ENCODE measurements around the gene TICRR. TPM values are rescaled to one million over a fixed set of nuclear protein-coding genes. Genes with fewer than 3 reads are reported as not detected.

Gene TICRR
- total RNA-seq, 1 experiment from 2014 or later = 37.4 TPM

GRCh38 chr15:89647191-89647851 is 72.1 kb downstream of the TICRR start (continued):
- TF ChIP-seq ZNF532 (CRISPR knock-in tag; IDR thresholded peaks at IDR 0.05; ENCODE audit: borderline replicate concordance) (no peak), ATF6 (CRISPR knock-in tag; IDR thresholded peaks at IDR 0.05) (no peak)

GRCh38 chr15:89648106-89649012 is 73.1 kb downstream of the TICRR start:
- H3K36me3 Mint-ChIP-seq = peaks cover 17% of the 10 kb centered on the region
- H3K9me3 Mint-ChIP-seq = no peaks in the 10 kb centered on the region
- no peak overlapping the region; the same call in 1 of the 2 replicates for H3K27ac Mint-ChIP-seq
- ChIA-PET POLR2A (no interaction called here), CTCF (interaction anchor here (0.8 to 2.5 kb wide), 13 partner anchors 12 to 227 kb away, joined by 3 to 17 read pairs (median 4); partner anchors contain the start of gene TICRR)
- DNase-seq (ENCODE audit: low spot score) (no peak), ATAC-seq (peak; percentile 55)
- TF ChIP-seq ZNF121 (CRISPR knock-in tag; IDR thresholded peaks at IDR 0.05) (no peak), SP1 (CRISPR knock-in tag; conservative IDR thresholded peaks at IDR 0.05) (no peak)
- 0 out of 2 replicates have a peak, but pooled peaks cover 3% of the 10 kb centered on the region for H3K4me1 Mint-ChIP-seq
- H3K27me3 Mint-ChIP-seq (ENCODE audit: low read depth) = no peaks in the 10 kb centered on the region
- H3K4me3 Mint-ChIP-seq = no peak overlapping the region

- DNase-seq (ENCODE audit: low spot score) (no peak), ATAC-seq (no peak)
- TF ChIP-seq ATF3 (CRISPR knock-in tag; conservative IDR thresholded peaks at IDR 0.05) (no peak), ESRRA (CRISPR knock-in tag; IDR thresholded peaks at IDR 0.05; ENCODE audit: borderline replicate concordance) (no peak), FOXJ3 (CRISPR knock-in tag; IDR thresholded peaks at IDR 0.05; ENCODE audit: borderline replicate concordance) (no peak), GRHL2 (CRISPR knock-in tag; IDR thresholded peaks at IDR 0.05; ENCODE audit: insufficient replicate concordance, severe bottlenecking) (no peak)
- Mint-ChIP-seq H3K9me3 (no peaks in the 10 kb centered on the region), H3K36me3 (peaks cover 13% of the 10 kb centered on the region), H3K4me3 (no peak overlapping the region), H3K4me1 (0 out of 2 replicates have a peak, but pooled peaks cover 3% of the 10 kb centered on the region), H3K27me3 (ENCODE audit: low read depth) (0 out of 2 replicates have a peak, but pooled peaks cover under 1% of the 10 kb centered on the region), H3K27ac (no peak overlapping the region)
- POLR2A ChIA-PET = no interaction called here
- CTCF ChIA-PET = interaction anchor here (0.8 to 1.5 kb wide), 3 partner anchors 14 to 24 kb away, joined by 3 to 8 read pairs (median 3); no protein-coding TSS in a partner anchor
Measured at GRCh38 chr15:89649013-89649625, 73.8 kb downstream of the TICRR start.

GRCh38 chr15:89649716-89650115 is 74.4 kb downstream of the TICRR start:
- Mint-ChIP-seq H3K27me3 (ENCODE audit: low read depth) (peaks cover 6% of the 10 kb centered on the region; the same call in 1 of the 2 replicates), H3K27ac (no peak overlapping the region), H3K9me3 (no peaks in the 10 kb centered on the region), H3K4me3 (no peak overlapping the region), H3K36me3 (peaks cover 12% of the 10 kb centered on the region), H3K4me1 (peaks cover 9% of the 10 kb centered on the region)
- ChIA-PET CTCF (interaction anchor here (0.8 to 1.5 kb wide), 3 partner anchors 13 to 248 kb away, joined by 3 to 8 read pairs (median 3); no protein-coding TSS in a partner anchor), POLR2A (no interaction called here)
- TF ChIP-seq MXD4 (CRISPR knock-in tag; IDR thresholded peaks at IDR 0.05; ENCODE audit: borderline replicate concordance) (no peak), CREM (CRISPR knock-in tag; IDR thresholded peaks at IDR 0.05) (no peak), ZNF219 (CRISPR knock-in tag; IDR thresholded peaks at IDR 0.05; ENCODE audit: borderline replicate concordance) (no peak)
- ATAC-seq = no peak
- no peak for DNase-seq (ENCODE audit: low spot score)

All from WTC11 (cell line).